ENCODE data around the gene CPEB3. TPM values are rescaled to one million over a fixed set of nuclear protein-coding genes. Genes with fewer than 3 reads are reported as not detected.

CPEB3 gene
- total RNA-seq, 6 experiments from 2014 or later = 5.7 to 46.5 (median 8.7) TPM

GRCh38 chr10:92240289-92241157 lies 50.4 kb downstream of the CPEB3 start:
- Histone ChIP-seq H3K27ac (peak overlapping the region; percentile 79 to 92 (median 83)), H3K36me3 (no peaks in the 10 kb centered on the region), H3K27me3 (no peaks in the 10 kb centered on the region), H3K4me1 (peaks cover 0 to 25% (median 4%) of the 10 kb centered on the region in 4 donors), H3K4me3 (peak overlapping the region; percentile 55 to 68 (median 61)), H3K9me3 (no peaks in the 10 kb centered on the region)
- TF ChIP-seq CTCF (IDR thresholded peaks at IDR 0.05) (no peak), POLR2A (IDR thresholded peaks at IDR 0.05) (peak; percentile 90)
- ATAC-seq (peak; percentile 78 to 81 (median 80)), DNase-seq (peak; percentile 50 to 79 (median 67))
- intact Hi-C loops (cut with DNase I) = no loop called here
- 0% methylated on average over 26 of the region's 28 CpGs for WGBS (ENCODE audit: insufficient coverage, low coverage, low lambda C conversion rate, missing lambda C conversion rate)

GRCh38 chr10:92239600-92240288 lies 51.1 kb downstream of the CPEB3 start:
- TF ChIP-seq CTCF (IDR thresholded peaks at IDR 0.05) = no peak
- no peak for TF ChIP-seq POLR2A (IDR thresholded peaks at IDR 0.05)
- no peaks in the 10 kb centered on the region for H3K27me3 ChIP-seq
- no peaks in the 10 kb centered on the region for H3K9me3 ChIP-seq
- intact Hi-C loops (cut with DNase I) = loop anchor here in 1 of 2 donors (5.0 kb wide), 1 partner anchor 137 kb away; no protein-coding TSS in a partner anchor
- H3K36me3 ChIP-seq = no peaks in the 10 kb centered on the region
- H3K4me3 ChIP-seq = peak overlapping the region; percentile 55 to 68 (median 61)
- peak overlapping the region; percentile 79 to 92 (median 83) for H3K27ac ChIP-seq
- DNase-seq (peak; percentile 67 to 68 (median 67)), ATAC-seq (peak; percentile 41 to 67 (median 58))
- WGBS (ENCODE audit: insufficient coverage, low coverage, low lambda C conversion rate, missing lambda C conversion rate) = 0% methylated on average over 5 of the region's 69 CpGs
- H3K4me1 ChIP-seq = peaks cover 0 to 25% (median 4%) of the 10 kb centered on the region in 4 donors

GRCh38 chr10:92239151-92239599 lies 51.7 kb downstream of the CPEB3 start:
- intact Hi-C loops (cut with DNase I) = loop anchor here in 1 of 2 donors (5.0 kb wide), 1 partner anchor 137 kb away; no protein-coding TSS in a partner anchor

More at GRCh38 chr10:92239151-92239599, 51.7 kb downstream of the CPEB3 start:
- no peaks in the 10 kb centered on the region for H3K9me3 ChIP-seq
- ATAC-seq (peak in 2 of 4 donors; percentile 1 to 4), DNase-seq (no peak)
- WGBS (ENCODE audit: insufficient coverage, low coverage, low lambda C conversion rate, missing lambda C conversion rate) = 29% methylated on average over 7 of the region's 27 CpGs
- H3K4me1 ChIP-seq = peaks cover 0 to 25% (median 4%) of the 10 kb centered on the region in 4 donors
- no peaks in the 10 kb centered on the region for H3K27me3 ChIP-seq
- no peaks in the 10 kb centered on the region for H3K36me3 ChIP-seq
- H3K4me3 ChIP-seq = peak overlapping the region; percentile 55 to 68 (median 61)
- TF ChIP-seq CTCF (IDR thresholded peaks at IDR 0.05) (no peak), POLR2A (IDR thresholded peaks at IDR 0.05) (no peak)
- peak overlapping the region; percentile 79 to 92 (median 83) for H3K27ac ChIP-seq
